Measurements from ENCODE around the gene FEZF2. TPM values are rescaled to one million over a fixed set of nuclear protein-coding genes. Genes with fewer than 3 reads are reported as not detected.

The FEZF2 gene
- total and polyA plus RNA-seq, 4 donors, result not detected

DNA sequence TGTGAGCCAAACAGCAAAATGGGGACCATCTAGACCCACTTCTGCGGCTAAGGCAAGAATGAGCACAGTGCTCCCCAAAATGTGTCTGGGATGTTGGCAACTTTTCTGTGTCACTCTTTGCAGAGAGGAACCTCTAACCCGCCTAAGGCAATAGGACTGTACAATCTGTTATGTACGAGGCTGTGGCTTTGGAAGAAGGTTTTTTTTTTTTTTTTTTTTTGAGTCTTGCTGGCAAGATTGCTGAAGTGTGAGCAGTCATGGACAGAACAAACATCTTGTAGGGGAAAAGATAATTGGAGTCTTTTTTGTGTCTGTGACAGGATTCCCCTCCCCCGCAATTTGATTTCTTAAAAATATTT, 7.2 kb downstream of the FEZF2 start:
- no peak overlapping the region for H3K4me3 ChIP-seq
- no peak for ATAC-seq (ENCODE audit: insufficient read depth, low FRiP score)
- peaks cover 0 to 6% (median 0%) of the 10 kb centered on the region in 4 donors for H3K9me3 ChIP-seq (ENCODE audit: control insufficient read depth in 4 of 4, insufficient read depth in 3 of 4, low read length in 3 of 4)
- TF ChIP-seq CTCF (IDR thresholded peaks at IDR 0.05; ENCODE audit: control extremely low read depth, extremely low read depth), result no peak
- no peaks in the 10 kb centered on the region for H3K36me3 ChIP-seq (ENCODE audit: control insufficient read depth in 4 of 4, insufficient read depth in 4 of 4, low read length in 4 of 4)
- H3K4me1 ChIP-seq (ENCODE audit: control insufficient read depth in 5 of 5, insufficient read depth in 5 of 5, low read length in 5 of 5), result peaks cover 0 to 8% (median 4%) of the 10 kb centered on the region in 5 donors
- DNase-seq, result no peak
- H3K27ac ChIP-seq (ENCODE audit: low read depth in 1 of 2, low read length in 1 of 2), result no peak overlapping the region
- no peak overlapping the region for H3K9ac ChIP-seq (ENCODE audit: insufficient read depth in 1 of 2, low read length in 2 of 2)
- peaks cover 25 to 83% (median 81%) of the 10 kb centered on the region in 3 donors for H3K27me3 ChIP-seq (ENCODE audit: control insufficient read depth in 3 of 3, insufficient read depth in 3 of 3, low read length in 2 of 3)
- 18 to 26% methylated on average over 4 of the region's 4 CpGs for WGBS, 2 donors

- no peak for ATAC-seq (ENCODE audit: insufficient read depth, low FRiP score)
- Histone ChIP-seq H3K4me1 (ENCODE audit: control insufficient read depth in 5 of 5, insufficient read depth in 5 of 5, low read length in 5 of 5) (peaks cover 0 to 8% (median 4%) of the 10 kb centered on the region in 5 donors), H3K9ac (ENCODE audit: insufficient read depth in 1 of 2, low read length in 2 of 2) (no peak overlapping the region), H3K4me3 (no peak overlapping the region), H3K9me3 (ENCODE audit: control insufficient read depth in 4 of 4, insufficient read depth in 3 of 4, low read length in 3 of 4) (peaks cover 0 to 6% (median 0%) of the 10 kb centered on the region in 4 donors), H3K27ac (ENCODE audit: low read depth in 1 of 2, low read length in 1 of 2) (no peak overlapping the region), H3K36me3 (ENCODE audit: control insufficient read depth in 4 of 4, insufficient read depth in 4 of 4, low read length in 4 of 4) (no peaks in the 10 kb centered on the region), H3K27me3 (ENCODE audit: control insufficient read depth in 3 of 3, insufficient read depth in 3 of 3, low read length in 2 of 3) (peaks cover 22 to 80% (median 75%) of the 10 kb centered on the region in 3 donors)
- WGBS, 2 donors, result 17 to 21% methylated on average over 16 of the region's 16 CpGs
- TF ChIP-seq CTCF (IDR thresholded peaks at IDR 0.05; ENCODE audit: control extremely low read depth, extremely low read depth), result no peak
- no peak for DNase-seq
Observed at GRCh38 chr3:62365391-62366125, 7.8 kb downstream of the FEZF2 start.

DNA sequence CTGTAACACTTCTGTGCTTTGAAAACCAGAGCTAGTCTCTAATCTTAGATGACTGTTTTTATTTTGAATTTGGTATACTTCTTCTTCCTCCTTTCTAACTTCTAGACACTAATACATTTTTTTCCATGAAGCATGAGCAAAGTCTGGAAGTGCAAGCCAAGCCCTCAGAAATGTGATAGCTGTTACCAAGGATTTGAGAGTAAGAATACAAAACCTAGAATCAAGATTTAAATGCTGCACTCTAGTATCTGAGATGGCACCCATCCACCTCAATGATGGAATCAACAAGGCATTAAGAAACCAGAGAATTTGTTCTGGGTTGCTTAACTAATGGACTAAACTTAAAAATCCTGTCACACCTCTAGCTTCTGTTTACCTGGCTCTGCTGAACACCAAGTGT, 9.2 kb downstream of the FEZF2 start:
- no peaks in the 10 kb centered on the region for H3K36me3 ChIP-seq (ENCODE audit: control insufficient read depth in 4 of 4, insufficient read depth in 4 of 4, low read length in 4 of 4)
- no peak overlapping the region for H3K9ac ChIP-seq (ENCODE audit: insufficient read depth in 1 of 2, low read length in 2 of 2)
- no peak overlapping the region for H3K4me3 ChIP-seq
- H3K27me3 ChIP-seq (ENCODE audit: control insufficient read depth in 3 of 3, insufficient read depth in 3 of 3, low read length in 2 of 3), result peaks cover 11 to 79% (median 61%) of the 10 kb centered on the region in 3 donors
- peaks cover 0 to 3% (median 0%) of the 10 kb centered on the region in 5 donors for H3K4me1 ChIP-seq (ENCODE audit: control insufficient read depth in 5 of 5, insufficient read depth in 5 of 5, low read length in 5 of 5)
- DNase-seq (no peak), ATAC-seq (ENCODE audit: insufficient read depth, low FRiP score) (no peak)
- peaks cover 0 to 6% (median 0%) of the 10 kb centered on the region in 4 donors for H3K9me3 ChIP-seq (ENCODE audit: control insufficient read depth in 4 of 4, insufficient read depth in 3 of 4, low read length in 3 of 4)
- no peak for TF ChIP-seq CTCF (IDR thresholded peaks at IDR 0.05; ENCODE audit: control extremely low read depth, extremely low read depth)
- no peak overlapping the region for H3K27ac ChIP-seq (ENCODE audit: low read depth in 1 of 2, low read length in 1 of 2)

Data from lung (tissue), 12 donors.